PFSK-1 (cell line): ENCODE results near the gene HEPACAM.

Experiments
- POLR2AphosphoS5 ChIP-seq: IDR thresholded peaks from 2 replicates; pipeline ENCODE4 v1.6.1; 2012; ENCODE audit warnings: low read depth, mild to moderate bottlenecking, control low read depth, low read length, moderate library complexity
- SIN3A ChIP-seq: IDR thresholded peaks from 2 replicates; pipeline ENCODE4 v1.6.1; 2012; ENCODE audit warnings: mild to moderate bottlenecking, low read length, moderate library complexity, borderline replicate concordance; ENCODE audit not compliant: insufficient read depth
- TAF1 ChIP-seq: IDR thresholded peaks from 2 replicates; pipeline ENCODE4 v1.6.1; 2012; ENCODE audit warnings: low read length, control low read depth, borderline replicate concordance; ENCODE audit not compliant: insufficient read depth

- no peak for TF ChIP-seq POLR2AphosphoS5
- TF ChIP-seq TAF1: no peak
- TF ChIP-seq SIN3A: no peak
These were observed 48.6 kb upstream of the HEPACAM start for GRCh38 chr11:124984512-124984854.
